ENCODE data around the gene P2RY6. TPM values are rescaled to one million over a fixed set of nuclear protein-coding genes. Genes with fewer than 3 reads are reported as not detected.

The P2RY6 gene
- total and polyA plus RNA-seq, 11 donors, result 0.56 to 17.7 (median 2.0) TPM

- Histone ChIP-seq H3K27me3 (no peaks in the 10 kb centered on the region), H3K27ac (no peak overlapping the region)
- WGBS, 4 donors, result 84 to 97% (median 95%) methylated on average over 3 of the region's 3 CpGs
Measured at GRCh38 chr11:73248526-73249185, 23.5 kb upstream of the P2RY6 start.

GRCh38 chr11:73249304-73249703 is 22.8 kb upstream of the P2RY6 start:
- no peaks in the 10 kb centered on the region for H3K9me3 ChIP-seq
- H3K4me3 ChIP-seq, result no peak overlapping the region
- TF ChIP-seq POLR2A (IDR thresholded peaks at IDR 0.05), result no peak
- TF ChIP-seq CTCF (IDR thresholded peaks at IDR 0.05), result no peak
- 81 to 89% (median 83%) methylated on average over 5 of the region's 5 CpGs for WGBS, 4 donors
- intact Hi-C loops (cut with DNase I), result loop anchor here in 3 of 10 donors (5.0 to 10.0 kb wide), 4 partner anchors 38 to 525 kb away; no protein-coding TSS in a partner anchor
- H3K27me3 ChIP-seq, result no peaks in the 10 kb centered on the region
- ATAC-seq, result peak in 2 of 4 donors; percentile 24 to 54
- no peak for DNase-seq
- no peaks in the 10 kb centered on the region for H3K36me3 ChIP-seq
- H3K27ac ChIP-seq, result no peak overlapping the region
- peaks cover 0 to 3% (median 0%) of the 10 kb centered on the region in 12 donors for H3K4me1 ChIP-seq

More at GRCh38 chr11:73248526-73249185, 23.5 kb upstream of the P2RY6 start:
- no peaks in the 10 kb centered on the region for H3K36me3 ChIP-seq
- TF ChIP-seq CTCF (IDR thresholded peaks at IDR 0.05) (no peak), POLR2A (IDR thresholded peaks at IDR 0.05) (no peak)
- ATAC-seq, result no peak
- intact Hi-C loops (cut with DNase I), result loop anchor here in 3 of 10 donors (5.0 to 10.0 kb wide), 4 partner anchors 39 to 524 kb away; no protein-coding TSS in a partner anchor
- peaks cover 0 to 3% (median 0%) of the 10 kb centered on the region in 12 donors for H3K4me1 ChIP-seq
- no peak for DNase-seq
- H3K9me3 ChIP-seq, result no peaks in the 10 kb centered on the region
- H3K4me3 ChIP-seq, result no peak overlapping the region

GRCh38 chr11:73249853-73250783 is 22.0 kb upstream of the P2RY6 start:
- WGBS, 4 donors, result 94% methylated on average over 11 of the region's 11 CpGs
- DNase-seq (no peak), ATAC-seq (no peak)
- H3K9me3 ChIP-seq, result no peaks in the 10 kb centered on the region
- H3K36me3 ChIP-seq, result no peaks in the 10 kb centered on the region
- H3K4me1 ChIP-seq, result peaks cover 0 to 3% (median 0%) of the 10 kb centered on the region in 12 donors
- no peak for TF ChIP-seq CTCF (IDR thresholded peaks at IDR 0.05)
- no peak for TF ChIP-seq POLR2A (IDR thresholded peaks at IDR 0.05)
- no peak overlapping the region for H3K4me3 ChIP-seq
- no peaks in the 10 kb centered on the region for H3K27me3 ChIP-seq
- intact Hi-C loops (cut with DNase I), result loop anchor here in 3 of 10 donors (5.0 to 10.0 kb wide), 4 partner anchors 37 to 525 kb away; no protein-coding TSS in a partner anchor
- H3K27ac ChIP-seq, result no peak overlapping the region
